Muscle layer of duodenum (tissue), 2 donors: ENCODE results near the gene BTAF1.

Experiments
- H3K27ac ChIP-seq: one replicate; pipeline ENCODE4 v1.7.0; 2013; ENCODE audit warnings: mild to moderate bottlenecking, low read length
- H3K27me3 ChIP-seq: one replicate; pipeline ENCODE4 v1.7.0; 2013; ENCODE audit warnings: low read depth, mild to moderate bottlenecking, control low read depth, low read length
- H3K36me3 ChIP-seq, 2 donors: one replicate each; pipeline ENCODE4 v1.7.0; 2013; ENCODE audit warnings: low read length in 2 of 2, control low read depth in 1 of 2, mild to moderate bottlenecking in 1 of 2; ENCODE audit not compliant: insufficient read depth in 2 of 2, control insufficient read depth in 1 of 2
- H3K4me1 ChIP-seq, 2 donors: one replicate each; pipeline ENCODE4 v1.7.0; 2013; ENCODE audit warnings: low read length in 2 of 2, mild to moderate bottlenecking in 2 of 2, control low read depth in 1 of 2, moderate library complexity in 1 of 2; ENCODE audit not compliant: insufficient read depth in 2 of 2, control insufficient read depth in 1 of 2
- H3K4me3 ChIP-seq, 2 donors: one replicate each; pipeline ENCODE4 v1.7.0; 2013; ENCODE audit warnings: low read length in 2 of 2, low read depth in 1 of 2, mild to moderate bottlenecking in 1 of 2
- H3K9me3 ChIP-seq, 2 donors: one replicate each; pipeline ENCODE4 v1.7.0; 2013; ENCODE audit warnings: low read length in 2 of 2, control low read depth in 1 of 2, mild to moderate bottlenecking in 1 of 2; ENCODE audit not compliant: control insufficient read depth in 1 of 2
- donor health status: healthy.

Gene BTAF1

DNA sequence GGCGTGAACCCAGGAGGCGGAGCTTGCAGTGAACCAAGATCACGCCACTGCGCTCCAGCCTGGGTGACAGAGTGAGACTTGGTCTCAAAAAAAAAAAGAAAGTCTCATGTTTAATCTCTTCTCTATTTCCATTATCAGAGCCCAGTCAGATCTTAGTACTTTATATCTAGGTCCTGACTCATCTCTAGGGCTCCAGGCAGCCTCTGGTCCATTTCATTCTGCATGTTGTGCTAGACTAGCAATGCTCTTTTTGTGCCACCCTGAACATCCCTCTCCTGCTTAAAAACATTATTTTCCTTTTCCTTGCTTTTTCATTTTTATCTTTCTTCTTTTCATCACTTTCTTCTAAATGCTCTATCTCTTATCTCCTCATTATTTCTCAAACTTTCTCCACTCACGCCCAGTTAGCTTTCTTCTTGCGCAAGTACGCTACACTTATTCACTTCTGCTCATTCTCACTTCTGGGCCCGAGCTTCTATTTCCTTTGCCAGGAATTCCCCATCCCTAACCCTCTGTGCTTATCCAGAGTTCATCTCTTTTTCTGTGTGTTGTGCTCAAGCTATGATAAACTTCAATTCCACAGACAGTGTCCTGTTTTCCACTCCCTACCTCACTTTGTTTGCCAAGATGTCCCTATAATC lies 63.9 kb downstream of the BTAF1 start:
- Histone ChIP-seq H3K36me3 (peaks cover 40 to 43% of the 10 kb centered on the region in 2 donors), H3K9me3 (no peaks in the 10 kb centered on the region), H3K4me3 (no peak overlapping the region), H3K27ac (no peak overlapping the region), H3K4me1 (no peaks in the 10 kb centered on the region), H3K27me3 (no peaks in the 10 kb centered on the region)

GRCh38 chr10:91992031-91992430 lies 68.5 kb downstream of the BTAF1 start:
- no peak overlapping the region for H3K27ac ChIP-seq
- H3K36me3 ChIP-seq = peaks cover 35% of the 10 kb centered on the region in 2 donors

DNA sequence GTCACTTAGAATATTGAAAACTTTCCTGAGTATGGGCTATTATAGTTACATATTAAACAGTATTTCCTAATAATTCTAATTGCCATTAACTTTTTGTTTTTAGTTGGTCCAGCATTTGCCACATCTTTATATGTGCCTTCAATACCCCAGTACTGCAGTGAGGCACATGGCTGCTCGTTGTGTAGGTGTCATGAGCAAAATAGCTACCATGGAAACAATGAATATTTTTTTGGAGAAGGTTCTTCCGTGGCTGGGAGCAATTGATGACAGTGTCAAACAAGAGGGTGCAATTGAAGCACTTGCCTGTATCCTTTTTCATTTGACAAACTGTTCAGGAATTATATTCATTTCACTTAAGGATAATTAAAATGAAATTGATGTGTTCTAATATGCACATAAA lies 72.7 kb downstream of the BTAF1 start:
- peaks cover 37 to 45% of the 10 kb centered on the region in 2 donors for H3K36me3 ChIP-seq
- H3K27me3 ChIP-seq = no peaks in the 10 kb centered on the region
- no peaks in the 10 kb centered on the region for H3K9me3 ChIP-seq
- no peaks in the 10 kb centered on the region for H3K4me1 ChIP-seq
- no peak overlapping the region for H3K27ac ChIP-seq
- H3K4me3 ChIP-seq = no peak overlapping the region

More at GRCh38 chr10:91992031-91992430, 68.5 kb downstream of the BTAF1 start:
- H3K4me3 ChIP-seq = no peak overlapping the region
- H3K9me3 ChIP-seq = no peaks in the 10 kb centered on the region
- no peaks in the 10 kb centered on the region for H3K4me1 ChIP-seq
- H3K27me3 ChIP-seq = no peaks in the 10 kb centered on the region

- H3K27ac ChIP-seq = no peak overlapping the region
- no peaks in the 10 kb centered on the region for H3K4me1 ChIP-seq
- peaks cover 20 to 37% of the 10 kb centered on the region in 2 donors for H3K36me3 ChIP-seq
- H3K27me3 ChIP-seq = no peaks in the 10 kb centered on the region
- no peaks in the 10 kb centered on the region for H3K9me3 ChIP-seq
- no peak overlapping the region for H3K4me3 ChIP-seq
Measured at GRCh38 chr10:92001581-92001980, 78.0 kb downstream of the BTAF1 start.

- no peak overlapping the region for H3K27ac ChIP-seq
- H3K4me1 ChIP-seq = no peaks in the 10 kb centered on the region
- H3K9me3 ChIP-seq = no peaks in the 10 kb centered on the region
- peaks cover 18 to 37% of the 10 kb centered on the region in 2 donors for H3K36me3 ChIP-seq
- no peaks in the 10 kb centered on the region for H3K27me3 ChIP-seq
- H3K4me3 ChIP-seq = no peak overlapping the region
Measured at GRCh38 chr10:92001995-92002394, 78.4 kb downstream of the BTAF1 start.

GRCh38 chr10:92003258-92003657 lies 79.7 kb downstream of the BTAF1 start:
- no peaks in the 10 kb centered on the region for H3K4me1 ChIP-seq
- H3K4me3 ChIP-seq = no peak overlapping the region
- no peaks in the 10 kb centered on the region for H3K9me3 ChIP-seq
- H3K27ac ChIP-seq = no peak overlapping the region
- peaks cover 9 to 39% of the 10 kb centered on the region in 2 donors for H3K36me3 ChIP-seq
- H3K27me3 ChIP-seq = no peaks in the 10 kb centered on the region

DNA sequence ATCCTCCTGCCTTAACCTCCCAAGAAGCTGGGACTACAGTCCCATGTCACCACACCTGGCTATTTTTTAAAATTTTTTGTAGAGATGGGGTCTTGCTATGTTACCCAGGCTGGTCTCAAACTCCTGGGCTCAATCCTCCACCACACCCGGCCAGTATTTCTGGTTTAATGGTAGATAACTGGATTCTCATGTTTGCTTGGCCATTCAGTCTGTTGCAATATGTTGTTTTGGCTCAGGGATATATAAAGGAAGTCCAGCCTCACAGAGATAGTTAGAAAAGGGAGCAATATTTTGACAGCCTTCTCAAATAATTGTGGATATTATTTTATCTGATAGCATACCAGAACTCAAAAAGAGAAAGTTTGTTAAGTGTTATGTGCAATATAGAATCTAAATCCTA lies 82.4 kb downstream of the BTAF1 start:
- Histone ChIP-seq H3K4me1 (no peaks in the 10 kb centered on the region), H3K27me3 (no peaks in the 10 kb centered on the region), H3K27ac (no peak overlapping the region), H3K9me3 (no peaks in the 10 kb centered on the region), H3K36me3 (peaks cover 13 to 40% of the 10 kb centered on the region in 2 donors), H3K4me3 (no peak overlapping the region)

DNA sequence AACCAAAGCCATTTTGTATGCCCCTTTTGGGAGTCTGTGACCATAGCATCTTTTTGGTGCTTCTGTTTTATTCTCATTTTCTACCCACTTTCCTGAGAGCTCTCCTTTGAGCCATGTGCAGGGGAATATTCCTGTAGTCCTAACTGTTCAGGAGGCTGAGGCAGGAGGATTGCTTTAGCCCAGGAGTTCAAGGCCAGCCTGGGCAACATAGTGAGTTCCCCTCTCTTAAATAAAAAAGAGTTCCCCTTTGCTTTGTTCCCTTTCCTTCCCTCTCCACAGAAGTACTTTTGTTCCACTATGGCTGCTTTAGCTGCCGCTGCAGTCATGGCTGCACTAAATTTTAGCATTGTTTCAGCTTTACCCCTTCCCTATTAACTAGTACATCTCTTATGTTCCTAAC lies 85.9 kb downstream of the BTAF1 start:
- H3K4me3 ChIP-seq = no peak overlapping the region
- no peak overlapping the region for H3K27ac ChIP-seq
- H3K27me3 ChIP-seq = no peaks in the 10 kb centered on the region
- peaks cover 25 to 47% of the 10 kb centered on the region in 2 donors for H3K36me3 ChIP-seq
- no peaks in the 10 kb centered on the region for H3K9me3 ChIP-seq
- no peaks in the 10 kb centered on the region for H3K4me1 ChIP-seq

DNA sequence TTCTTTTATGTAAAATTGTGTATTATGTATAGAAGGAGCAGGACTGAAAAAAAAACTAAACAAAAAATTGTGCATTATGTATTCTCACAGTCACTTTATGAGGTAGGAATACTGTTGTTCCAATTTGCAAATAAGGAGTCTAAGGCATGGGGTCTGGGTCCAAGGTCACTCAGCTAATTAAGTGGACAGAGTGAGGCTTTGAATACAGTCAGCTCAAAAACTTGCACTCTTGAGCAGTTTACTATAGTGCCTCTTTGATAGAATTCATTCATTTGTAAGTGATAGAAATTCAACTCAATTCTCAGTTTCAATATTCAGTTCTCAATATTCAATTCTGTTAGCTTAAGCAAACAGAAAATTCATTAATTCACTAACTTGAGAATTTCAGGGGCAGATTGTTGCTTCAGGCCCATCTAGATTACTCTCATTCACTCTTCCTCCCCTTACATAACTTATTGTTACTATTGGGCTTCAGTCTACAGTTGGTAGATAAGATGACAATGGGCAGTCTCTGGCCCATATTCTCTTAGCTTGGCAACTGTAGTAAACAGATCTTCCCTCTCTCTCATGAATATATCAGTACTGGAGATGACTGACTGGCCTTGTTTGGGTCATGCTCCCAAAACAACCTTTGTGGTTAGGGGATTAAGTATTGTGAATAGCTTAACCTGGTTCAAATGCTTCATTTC lies 86.6 kb downstream of the BTAF1 start:
- H3K4me3 ChIP-seq = no peak overlapping the region
- peaks cover 28 to 48% of the 10 kb centered on the region in 2 donors for H3K36me3 ChIP-seq
- no peaks in the 10 kb centered on the region for H3K27me3 ChIP-seq
- H3K9me3 ChIP-seq = no peaks in the 10 kb centered on the region
- no peaks in the 10 kb centered on the region for H3K4me1 ChIP-seq
- H3K27ac ChIP-seq = no peak overlapping the region

- Histone ChIP-seq H3K36me3 (peaks cover 32 to 47% of the 10 kb centered on the region in 2 donors), H3K9me3 (no peaks in the 10 kb centered on the region), H3K27me3 (no peaks in the 10 kb centered on the region), H3K4me1 (no peaks in the 10 kb centered on the region), H3K4me3 (no peak overlapping the region), H3K27ac (no peak overlapping the region)
Measured at GRCh38 chr10:92011560-92012214, 88.1 kb downstream of the BTAF1 start.

GRCh38 chr10:92014620-92015019 lies 91.0 kb downstream of the BTAF1 start:
- H3K4me3 ChIP-seq = no peak overlapping the region
- no peak overlapping the region for H3K27ac ChIP-seq
- no peaks in the 10 kb centered on the region for H3K27me3 ChIP-seq
- no peaks in the 10 kb centered on the region for H3K9me3 ChIP-seq
- H3K36me3 ChIP-seq = peaks cover 42 to 51% of the 10 kb centered on the region in 2 donors
- H3K4me1 ChIP-seq = no peaks in the 10 kb centered on the region
